HEK293 (cell line): Measurements from ENCODE around the gene CPM.

Experiments
- CTCF ChIA-PET: fragments of 350-600 bp; formaldehyde crosslinking; extraction: SDS; loops from one replicate; lab custom pipeline; 2021; ENCODE audit warnings: antibody characterized with exemption; lab: Yijun Ruan, JAX
- POLR2A ChIA-PET: fragments of 300-600 bp; formaldehyde crosslinking; extraction: SDS; loops from one replicate; lab custom pipeline; 2020; ENCODE audit warnings: antibody characterized with exemption, inconsistent platforms; lab: Yijun Ruan, JAX
- H3K27ac ChIP-seq: fragments of 200-500 bp; sonication (Bioruptor generic); 2 replicates; pipeline ENCODE4 v1.5.1; 2014; ENCODE audit warnings: low read depth, low read length, control low read depth, inconsistent platforms; ENCODE audit errors: extremely low read depth
- H3K36me3 ChIP-seq, 2 experiments: fragments of 200-500 bp in 1 of 2; sonication (Bioruptor generic) in 1 of 2; 1 replicate in 1 of 2; 2 replicates in 1 of 2; pipeline ENCODE4 v1.5.1; 2014 to 2017; ENCODE audit warnings: inconsistent platforms in 2 of 2, low read length in 2 of 2; ENCODE audit not compliant: control insufficient read depth in 2 of 2, insufficient read depth in 1 of 2
- H3K4me1 ChIP-seq: fragments of 200-500 bp; sonication (Bioruptor generic); 2 replicates; pipeline ENCODE4 v1.5.1; 2014; ENCODE audit warnings: mild to moderate bottlenecking, low read length, inconsistent platforms; ENCODE audit not compliant: control insufficient read depth, insufficient read depth
- H3K4me3 ChIP-seq: 2 replicates; pipeline ENCODE4 v1.5.1; 2011; ENCODE audit warnings: low read depth, mild to moderate bottlenecking, control low read depth, low read length, moderate library complexity
- H3K9me3 ChIP-seq: fragments of 200-500 bp; sonication (Bioruptor generic); 2 replicates; pipeline ENCODE4 v1.5.1; 2014; ENCODE audit warnings: low read depth, low read length, inconsistent platforms; ENCODE audit not compliant: control insufficient read depth, insufficient read depth
- EGR2 ChIP-seq: fragments of 450-650 bp; formaldehyde crosslinking; IDR thresholded peaks from 2 replicates; pipeline ENCODE4 v1.5.1; 2016; ENCODE audit warnings: low read depth, missing biosample characterization, missing genetic modification characterization
- GLIS2 ChIP-seq: fragments of 450-650 bp; formaldehyde crosslinking; IDR thresholded peaks from 2 replicates; pipeline ENCODE4 v1.5.1; 2016; ENCODE audit warnings: missing biosample characterization, missing genetic modification characterization
- HOXD13 ChIP-seq: sonication (generic); formaldehyde crosslinking; IDR thresholded peaks from 2 replicates; pipeline ENCODE4 v1.8.0; 2022; ENCODE audit warnings: missing genetic modification reagents, borderline replicate concordance
- KLF10 ChIP-seq: fragments of 450-650 bp; IDR thresholded peaks from 2 replicates; pipeline ENCODE4 v1.5.1; 2018; ENCODE audit warnings: missing biosample characterization, mild to moderate bottlenecking, missing genetic modification characterization
- REPIN1 ChIP-seq: fragments of 450-650 bp; formaldehyde crosslinking; IDR thresholded peaks from 2 replicates; pipeline ENCODE4 v1.5.1; 2017; ENCODE audit warnings: missing biosample characterization, missing genetic modification characterization, low read depth
- ZBTB20 ChIP-seq: fragments of 450-650 bp; formaldehyde crosslinking; IDR thresholded peaks from 2 replicates; pipeline ENCODE4 v1.5.1; 2016; ENCODE audit warnings: missing biosample characterization, missing genetic modification characterization
- ZFHX2 ChIP-seq: fragments of 450-650 bp; formaldehyde crosslinking; conservative IDR thresholded peaks from 2 replicates; pipeline ENCODE4 v1.5.1; 2016; ENCODE audit warnings: missing biosample characterization, missing genetic modification characterization
- ZFP69B ChIP-seq: fragments of 450-650 bp; formaldehyde crosslinking; IDR thresholded peaks from 2 replicates; pipeline ENCODE4 v1.5.1; 2016; ENCODE audit warnings: missing biosample characterization, missing genetic modification characterization
- ZIC2 ChIP-seq: fragments of 450-650 bp; formaldehyde crosslinking; IDR thresholded peaks from 2 replicates; pipeline ENCODE4 v1.5.1; 2016; ENCODE audit warnings: missing biosample characterization, missing genetic modification characterization
- ZNF10 ChIP-seq: fragments of 450-650 bp; formaldehyde crosslinking; IDR thresholded peaks from 2 replicates; pipeline ENCODE4 v1.5.1; 2017; ENCODE audit warnings: missing biosample characterization, missing genetic modification characterization
- ZNF335 ChIP-seq: fragments of 450-650 bp; formaldehyde crosslinking; conservative IDR thresholded peaks from 2 replicates; pipeline ENCODE4 v1.5.1; 2016; ENCODE audit warnings: missing biosample characterization, missing genetic modification characterization
- ZNF350 ChIP-seq: fragments of 450-650 bp; formaldehyde crosslinking; IDR thresholded peaks from 2 replicates; pipeline ENCODE4 v1.5.0; 2017; ENCODE audit warnings: missing biosample characterization, mild to moderate bottlenecking, missing genetic modification characterization
- ZNF37A ChIP-seq: fragments of 450-650 bp; IDR thresholded peaks from 2 replicates; pipeline ENCODE4 v1.5.1; 2018; ENCODE audit warnings: missing biosample characterization, missing genetic modification characterization
- ZNF510 ChIP-seq: fragments of 450-650 bp; formaldehyde crosslinking; IDR thresholded peaks from 2 replicates; pipeline ENCODE4 v1.5.1; 2018; ENCODE audit warnings: mild to moderate bottlenecking, missing genetic modification characterization, missing biosample characterization; ENCODE audit not compliant: insufficient replicate concordance
- ZNF549 ChIP-seq: fragments of 450-650 bp; IDR thresholded peaks from 2 replicates; pipeline ENCODE4 v1.5.1; 2018; ENCODE audit warnings: missing biosample characterization, missing genetic modification characterization, mild to moderate bottlenecking, inconsistent platforms, moderate library complexity
- ZNF561 ChIP-seq: fragments of 450-650 bp; IDR thresholded peaks from 2 replicates; pipeline ENCODE4 v1.5.1; 2018; ENCODE audit warnings: missing biosample characterization, missing genetic modification characterization, borderline replicate concordance
- ZNF677 ChIP-seq: fragments of 450-650 bp; IDR thresholded peaks from 2 replicates; pipeline ENCODE4 v1.5.0; 2018; ENCODE audit warnings: missing biosample characterization, mild to moderate bottlenecking, missing genetic modification characterization, moderate library complexity
- ZXDB ChIP-seq: fragments of 450-650 bp; formaldehyde crosslinking; IDR thresholded peaks from 2 replicates; pipeline ENCODE4 v1.5.1; 2016; ENCODE audit warnings: missing biosample characterization, missing genetic modification characterization
- TF ChIP-seq, protein P1 (sequence below): fragments of 450-650 bp; formaldehyde crosslinking; IDR thresholded peaks from 2 replicates; pipeline ENCODE4 v1.5.1; 2016; ENCODE audit warnings: missing biosample characterization, missing genetic modification characterization
- TF ChIP-seq, protein P2 (sequence below): fragments of 450-650 bp; formaldehyde crosslinking; IDR thresholded peaks from 2 replicates; pipeline ENCODE4 v1.5.1; 2016; ENCODE audit warnings: missing biosample characterization, missing genetic modification characterization
- TF ChIP-seq, protein P3 (sequence below): fragments of 450-650 bp; formaldehyde crosslinking; IDR thresholded peaks from 2 replicates; pipeline ENCODE4 v1.5.1; 2017; ENCODE audit warnings: missing biosample characterization, mild to moderate bottlenecking, missing genetic modification characterization, moderate library complexity
- TF ChIP-seq, protein P4 (sequence below): fragments of 450-650 bp; formaldehyde crosslinking; IDR thresholded peaks from 2 replicates; pipeline ENCODE4 v1.5.1; 2016; ENCODE audit warnings: missing biosample characterization, missing genetic modification characterization
- TF ChIP-seq, protein P5 (sequence below): IDR thresholded peaks from 2 replicates; pipeline ENCODE4 v1.6.1; 2011; ENCODE audit warnings: mild to moderate bottlenecking, low read depth, low read length, borderline replicate concordance
- TF ChIP-seq, protein P6 (sequence below): fragments of 450-650 bp; formaldehyde crosslinking; IDR thresholded peaks from 2 replicates; pipeline ENCODE4 v1.5.1; 2016; ENCODE audit warnings: missing biosample characterization, missing genetic modification characterization
- TF ChIP-seq, protein P7 (sequence below): sonication (generic); formaldehyde crosslinking; IDR thresholded peaks from 2 replicates; pipeline ENCODE4 v1.8.1; 2022; ENCODE audit warnings: mild to moderate bottlenecking, moderate library complexity, missing genetic modification reagents

Gene CPM

DNA sequence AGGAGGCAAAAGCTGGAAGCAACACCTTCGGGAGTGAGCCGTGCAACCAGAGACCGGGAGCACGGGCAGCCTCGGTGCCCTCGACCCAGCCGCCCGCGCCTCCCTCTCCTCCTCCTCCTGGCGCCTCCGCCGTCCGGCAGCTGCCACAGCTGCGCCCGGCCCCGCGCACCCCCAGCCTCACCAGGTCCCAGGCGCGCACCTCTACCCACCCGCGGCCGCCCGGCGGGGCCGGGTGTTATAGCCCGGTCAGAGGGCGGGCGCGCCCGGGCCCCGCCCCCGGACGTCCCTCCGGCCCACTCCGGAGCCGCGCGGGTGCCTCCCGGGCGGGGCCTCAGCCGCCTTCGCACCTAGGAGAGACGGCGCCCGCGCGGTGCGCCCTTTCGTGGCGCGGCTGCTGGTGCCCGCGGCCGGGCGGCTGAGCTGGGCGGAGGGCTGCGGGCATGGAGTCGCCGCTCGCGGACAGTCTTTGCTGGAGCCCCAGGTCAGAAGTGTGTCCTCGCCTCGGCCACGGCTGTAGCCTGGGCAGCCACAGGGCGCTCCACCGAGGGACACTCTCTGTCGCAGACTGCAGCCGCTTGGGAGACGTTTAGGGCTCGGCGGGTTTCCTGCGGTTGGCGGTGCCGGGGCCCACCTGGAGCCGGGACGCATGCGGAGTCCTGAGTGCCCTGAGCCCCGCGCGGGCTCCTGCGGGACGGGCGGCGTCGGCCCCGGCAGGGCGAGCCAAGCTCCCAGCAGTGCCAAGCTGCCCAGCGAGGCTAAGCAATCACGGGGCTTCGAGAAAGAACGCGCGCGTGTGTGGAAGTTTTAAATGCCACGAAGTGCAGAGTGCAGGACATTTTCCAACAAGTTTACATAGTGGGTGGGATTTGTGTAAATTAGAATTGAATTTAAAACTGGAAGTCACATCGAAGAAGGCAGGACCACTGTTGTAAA, at the start of gene CPM:
TSS of gene CPM (minus strand) at position 211 of the 933 bp plus-strand sequence. CDS start 334 bp downstream, outside the sequence.
- ChIA-PET CTCF (interaction anchor here (0.9 kb wide), 2 partner anchors 48 to 137 kb away, joined by 3 to 4 read pairs; no protein-coding TSS in a partner anchor), POLR2A (interaction anchor here (0.7 to 1.1 kb wide), 3 partner anchors 8 to 48 kb away, joined by 3 read pairs; no protein-coding TSS in a partner anchor)
- H3K9me3 ChIP-seq, result no peaks in the 10 kb centered on the region
- H3K4me3 ChIP-seq, result peak within 1 kb of the TSS; percentile 55
- H3K4me1 ChIP-seq, result peaks cover 5% of the 10 kb centered on the region
- peak within 1 kb of the TSS; percentile 46; the same call in 1 of the 2 replicates for H3K27ac ChIP-seq
- no peaks in the 10 kb centered on the region for H3K36me3 ChIP-seq
- peak; percentile 26; the same call in 1 of the 2 replicates for TF ChIP-seq ZBTB20 (tag by site-specific recombination)
- TF ChIP-seq ZIC2 (tag by site-specific recombination), result peak; percentile 10; the same call in 1 of the 2 replicates
- TF ChIP-seq, protein P1, sequence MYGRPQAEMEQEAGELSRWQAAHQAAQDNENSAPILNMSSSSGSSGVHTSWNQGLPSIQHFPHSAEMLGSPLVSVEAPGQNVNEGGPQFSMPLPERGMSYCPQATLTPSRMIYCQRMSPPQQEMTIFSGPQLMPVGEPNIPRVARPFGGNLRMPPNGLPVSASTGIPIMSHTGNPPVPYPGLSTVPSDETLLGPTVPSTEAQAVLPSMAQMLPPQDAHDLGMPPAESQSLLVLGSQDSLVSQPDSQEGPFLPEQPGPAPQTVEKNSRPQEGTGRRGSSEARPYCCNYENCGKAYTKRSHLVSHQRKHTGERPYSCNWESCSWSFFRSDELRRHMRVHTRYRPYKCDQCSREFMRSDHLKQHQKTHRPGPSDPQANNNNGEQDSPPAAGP (tag by site-specific recombination), result no peak
- TF ChIP-seq ZXDB (tag by site-specific recombination), result peak; percentile 31; the same call in 1 of the 2 replicates
- peak; percentile 49; the same call in 1 of the 2 replicates for TF ChIP-seq ZNF335 (tag by site-specific recombination)
- TF ChIP-seq KLF10 (tag by site-specific recombination), result 0 out of 2 replicates have a peak, but pooled peaks have one; percentile 33
- no peak for TF ChIP-seq ZNF37A (tag by site-specific recombination)
- TF ChIP-seq, protein P2, sequence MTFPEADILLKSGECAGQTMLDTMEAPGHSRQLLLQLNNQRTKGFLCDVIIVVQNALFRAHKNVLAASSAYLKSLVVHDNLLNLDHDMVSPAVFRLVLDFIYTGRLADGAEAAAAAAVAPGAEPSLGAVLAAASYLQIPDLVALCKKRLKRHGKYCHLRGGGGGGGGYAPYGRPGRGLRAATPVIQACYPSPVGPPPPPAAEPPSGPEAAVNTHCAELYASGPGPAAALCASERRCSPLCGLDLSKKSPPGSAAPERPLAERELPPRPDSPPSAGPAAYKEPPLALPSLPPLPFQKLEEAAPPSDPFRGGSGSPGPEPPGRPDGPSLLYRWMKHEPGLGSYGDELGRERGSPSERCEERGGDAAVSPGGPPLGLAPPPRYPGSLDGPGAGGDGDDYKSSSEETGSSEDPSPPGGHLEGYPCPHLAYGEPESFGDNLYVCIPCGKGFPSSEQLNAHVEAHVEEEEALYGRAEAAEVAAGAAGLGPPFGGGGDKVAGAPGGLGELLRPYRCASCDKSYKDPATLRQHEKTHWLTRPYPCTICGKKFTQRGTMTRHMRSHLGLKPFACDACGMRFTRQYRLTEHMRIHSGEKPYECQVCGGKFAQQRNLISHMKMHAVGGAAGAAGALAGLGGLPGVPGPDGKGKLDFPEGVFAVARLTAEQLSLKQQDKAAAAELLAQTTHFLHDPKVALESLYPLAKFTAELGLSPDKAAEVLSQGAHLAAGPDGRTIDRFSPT (tag by site-specific recombination), result 0 out of 2 replicates have a peak, but pooled peaks have one; percentile 18
- TF ChIP-seq ZNF10 (tag by site-specific recombination), result no peak
- no peak for TF ChIP-seq ZNF510
- peak; percentile 84 for TF ChIP-seq ZFHX2 (tag by site-specific recombination)
- TF ChIP-seq, protein P3, sequence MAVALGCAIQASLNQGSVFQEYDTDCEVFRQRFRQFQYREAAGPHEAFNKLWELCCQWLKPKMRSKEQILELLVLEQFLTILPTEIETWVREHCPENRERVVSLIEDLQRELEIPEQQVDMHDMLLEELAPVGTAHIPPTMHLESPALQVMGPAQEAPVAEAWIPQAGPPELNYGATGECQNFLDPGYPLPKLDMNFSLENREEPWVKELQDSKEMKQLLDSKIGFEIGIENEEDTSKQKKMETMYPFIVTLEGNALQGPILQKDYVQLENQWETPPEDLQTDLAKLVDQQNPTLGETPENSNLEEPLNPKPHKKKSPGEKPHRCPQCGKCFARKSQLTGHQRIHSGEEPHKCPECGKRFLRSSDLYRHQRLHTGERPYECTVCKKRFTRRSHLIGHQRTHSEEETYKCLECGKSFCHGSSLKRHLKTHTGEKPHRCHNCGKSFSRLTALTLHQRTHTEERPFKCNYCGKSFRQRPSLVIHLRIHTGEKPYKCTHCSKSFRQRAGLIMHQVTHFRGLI, result 0 out of 2 replicates have a peak, but pooled peaks have one; percentile 13
- peak; percentile 77; the same call in 1 of the 2 replicates for TF ChIP-seq ZNF561 (tag by site-specific recombination)
- 0 out of 2 replicates have a peak, but pooled peaks have one; percentile 45 for TF ChIP-seq REPIN1 (tag by site-specific recombination)
- peak; percentile 18; the same call in 1 of the 2 replicates for TF ChIP-seq GLIS2 (tag by site-specific recombination)
- TF ChIP-seq ZNF350 (tag by site-specific recombination), result no peak
- peak; percentile 54 for TF ChIP-seq EGR2 (tag by site-specific recombination)
- TF ChIP-seq, protein P4, sequence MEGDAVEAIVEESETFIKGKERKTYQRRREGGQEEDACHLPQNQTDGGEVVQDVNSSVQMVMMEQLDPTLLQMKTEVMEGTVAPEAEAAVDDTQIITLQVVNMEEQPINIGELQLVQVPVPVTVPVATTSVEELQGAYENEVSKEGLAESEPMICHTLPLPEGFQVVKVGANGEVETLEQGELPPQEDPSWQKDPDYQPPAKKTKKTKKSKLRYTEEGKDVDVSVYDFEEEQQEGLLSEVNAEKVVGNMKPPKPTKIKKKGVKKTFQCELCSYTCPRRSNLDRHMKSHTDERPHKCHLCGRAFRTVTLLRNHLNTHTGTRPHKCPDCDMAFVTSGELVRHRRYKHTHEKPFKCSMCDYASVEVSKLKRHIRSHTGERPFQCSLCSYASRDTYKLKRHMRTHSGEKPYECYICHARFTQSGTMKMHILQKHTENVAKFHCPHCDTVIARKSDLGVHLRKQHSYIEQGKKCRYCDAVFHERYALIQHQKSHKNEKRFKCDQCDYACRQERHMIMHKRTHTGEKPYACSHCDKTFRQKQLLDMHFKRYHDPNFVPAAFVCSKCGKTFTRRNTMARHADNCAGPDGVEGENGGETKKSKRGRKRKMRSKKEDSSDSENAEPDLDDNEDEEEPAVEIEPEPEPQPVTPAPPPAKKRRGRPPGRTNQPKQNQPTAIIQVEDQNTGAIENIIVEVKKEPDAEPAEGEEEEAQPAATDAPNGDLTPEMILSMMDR (tag by site-specific recombination), result no peak
- TF ChIP-seq HOXD13 (CRISPR knock-in tag), result no peak
- no peak for TF ChIP-seq ZNF677
- peak; percentile 96 for TF ChIP-seq ZFP69B
- TF ChIP-seq, protein P5, sequence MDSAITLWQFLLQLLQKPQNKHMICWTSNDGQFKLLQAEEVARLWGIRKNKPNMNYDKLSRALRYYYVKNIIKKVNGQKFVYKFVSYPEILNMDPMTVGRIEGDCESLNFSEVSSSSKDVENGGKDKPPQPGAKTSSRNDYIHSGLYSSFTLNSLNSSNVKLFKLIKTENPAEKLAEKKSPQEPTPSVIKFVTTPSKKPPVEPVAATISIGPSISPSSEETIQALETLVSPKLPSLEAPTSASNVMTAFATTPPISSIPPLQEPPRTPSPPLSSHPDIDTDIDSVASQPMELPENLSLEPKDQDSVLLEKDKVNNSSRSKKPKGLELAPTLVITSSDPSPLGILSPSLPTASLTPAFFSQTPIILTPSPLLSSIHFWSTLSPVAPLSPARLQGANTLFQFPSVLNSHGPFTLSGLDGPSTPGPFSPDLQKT, result no peak
- no peak for TF ChIP-seq ZNF549 (tag by site-specific recombination)
- TF ChIP-seq, protein P6, sequence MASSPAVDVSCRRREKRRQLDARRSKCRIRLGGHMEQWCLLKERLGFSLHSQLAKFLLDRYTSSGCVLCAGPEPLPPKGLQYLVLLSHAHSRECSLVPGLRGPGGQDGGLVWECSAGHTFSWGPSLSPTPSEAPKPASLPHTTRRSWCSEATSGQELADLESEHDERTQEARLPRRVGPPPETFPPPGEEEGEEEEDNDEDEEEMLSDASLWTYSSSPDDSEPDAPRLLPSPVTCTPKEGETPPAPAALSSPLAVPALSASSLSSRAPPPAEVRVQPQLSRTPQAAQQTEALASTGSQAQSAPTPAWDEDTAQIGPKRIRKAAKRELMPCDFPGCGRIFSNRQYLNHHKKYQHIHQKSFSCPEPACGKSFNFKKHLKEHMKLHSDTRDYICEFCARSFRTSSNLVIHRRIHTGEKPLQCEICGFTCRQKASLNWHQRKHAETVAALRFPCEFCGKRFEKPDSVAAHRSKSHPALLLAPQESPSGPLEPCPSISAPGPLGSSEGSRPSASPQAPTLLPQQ (tag by site-specific recombination), result peak; percentile 99
- TF ChIP-seq, protein P7, sequence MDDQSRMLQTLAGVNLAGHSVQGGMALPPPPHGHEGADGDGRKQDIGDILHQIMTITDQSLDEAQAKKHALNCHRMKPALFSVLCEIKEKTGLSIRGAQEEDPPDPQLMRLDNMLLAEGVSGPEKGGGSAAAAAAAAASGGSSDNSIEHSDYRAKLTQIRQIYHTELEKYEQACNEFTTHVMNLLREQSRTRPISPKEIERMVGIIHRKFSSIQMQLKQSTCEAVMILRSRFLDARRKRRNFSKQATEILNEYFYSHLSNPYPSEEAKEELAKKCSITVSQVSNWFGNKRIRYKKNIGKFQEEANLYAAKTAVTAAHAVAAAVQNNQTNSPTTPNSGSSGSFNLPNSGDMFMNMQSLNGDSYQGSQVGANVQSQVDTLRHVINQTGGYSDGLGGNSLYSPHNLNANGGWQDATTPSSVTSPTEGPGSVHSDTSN (CRISPR knock-in tag), result peak; percentile 84; the same call in 1 of the 2 replicates
